Cerebellar cortex (tissue), 1 donor: ENCODE measurements around the gene CREBRF.
"Not testable (repeated sequence)": the region's sequence is repeated elsewhere in the genome, so short reads cannot be mapped to it uniquely, and the experiment has no call there.

Source experiments
- DNase-seq: peaks from one replicate; pipeline ENCODE4 v3.0.0-alpha.2; 2015; ENCODE audit warnings: low spot score

CREBRF gene

GRCh38 chr5:173090639-173091038 is 34.5 kb downstream of the CREBRF start:
- no peak for DNase-seq

- DNase-seq: no peak
These were observed 35.8 kb downstream of the CREBRF start for GRCh38 chr5:173091981-173092380.

GRCh38 chr5:173093606-173094005 is 37.5 kb downstream of the CREBRF start:
- no peak for DNase-seq

- peak; percentile 50 for DNase-seq
These were observed 38.0 kb downstream of the CREBRF start for GRCh38 chr5:173094012-173094661.

- DNase-seq: no peak
These were observed 42.6 kb downstream of the CREBRF start for GRCh38 chr5:173098787-173099186.

GRCh38 chr5:173099461-173099860 is 43.3 kb downstream of the CREBRF start:
- DNase-seq: no peak

GRCh38 chr5:173101245-173101644 is 45.1 kb downstream of the CREBRF start:
- DNase-seq: no peak

GRCh38 chr5:173103411-173103810 is 47.3 kb downstream of the CREBRF start:
- DNase-seq: no peak

GRCh38 chr5:173108914-173109313 is 52.8 kb downstream of the CREBRF start:
- DNase-seq: no peak

- no peak for DNase-seq
These were observed 58.4 kb downstream of the CREBRF start for GRCh38 chr5:173114536-173114935.

- DNase-seq: no peak
These were observed 63.6 kb downstream of the CREBRF start for GRCh38 chr5:173119719-173120118.

GRCh38 chr5:173123416-173123815 is 67.3 kb downstream of the CREBRF start:
- no peak for DNase-seq

- DNase-seq: not testable (repeated sequence)
These were observed 76.0 kb downstream of the CREBRF start for GRCh38 chr5:173132166-173132565.

- DNase-seq: no peak
These were observed 82.6 kb downstream of the CREBRF start for GRCh38 chr5:173138707-173139106.

- DNase-seq: no peak
These were observed 83.5 kb downstream of the CREBRF start for GRCh38 chr5:173139631-173140030.

GRCh38 chr5:173140769-173141168 is 84.6 kb downstream of the CREBRF start:
- no peak for DNase-seq

- DNase-seq: no peak
These were observed 87.4 kb downstream of the CREBRF start for GRCh38 chr5:173143567-173143966.

GRCh38 chr5:173144200-173145176 is 88.3 kb downstream of the CREBRF start, which contains the start of gene BNIP1:
TSS of gene BNIP1 (plus strand) at chr5:173144531. CDS start at chr5:173144546, 15 bp downstream.
- DNase-seq: peak; percentile 96

GRCh38 chr5:173148354-173148753 is 92.2 kb downstream of the CREBRF start:
- no peak for DNase-seq

GRCh38 chr5:173152547-173152946 is 96.4 kb downstream of the CREBRF start:
- no peak for DNase-seq

GRCh38 chr5:173153842-173154241 is 97.7 kb downstream of the CREBRF start:
- no peak for DNase-seq

GRCh38 chr5:173154619-173155018 is 98.5 kb downstream of the CREBRF start:
- not testable (repeated sequence) for DNase-seq

GRCh38 chr5:173155912-173156311 is 99.8 kb downstream of the CREBRF start:
- DNase-seq: no peak
